GM23338 (cell line): Measurements from ENCODE around the gene MOB2.

ENCODE experiments used
- EZH2 ChIP-seq: fragments of 200-600 bp; sonication (generic); IDR thresholded peaks from one replicate; pipeline ENCODE4 v1.8.0; 2017; ENCODE audit warnings: antibody characterized with exemption, mild to moderate bottlenecking, low read depth; ENCODE audit not compliant: unreplicated experiment
- EZH2phosphoT487 ChIP-seq: fragments of 200-600 bp; sonication (generic); IDR thresholded peaks from one replicate; pipeline ENCODE4 v1.8.1; 2018; ENCODE audit warnings: antibody characterized with exemption; ENCODE audit not compliant: unreplicated experiment
- POLR2AphosphoS5 ChIP-seq: IDR thresholded peaks from 2 replicates; pipeline ENCODE4 v1.6.1; 2016; ENCODE audit warnings: antibody characterized with exemption, low read depth
- TF ChIP-seq, protein P1 (sequence below), 2 experiments: fragments of 200-600 bp in 1 of 2; sonication (generic) in 1 of 2; conservative IDR thresholded peaks; 2 replicates each; pipeline versions ENCODE4 v1.5.1 to v1.6.1; 2016 to 2017; ENCODE audit warnings: antibody characterized with exemption in 2 of 2, low read depth in 2 of 2, mild to moderate bottlenecking in 2 of 2, moderate library complexity in 1 of 2
- TF ChIP-seq, protein P2 (sequence below): IDR thresholded peaks from one replicate; pipeline ENCODE4 v1.6.1; 2018; ENCODE audit warnings: antibody characterized with exemption; ENCODE audit not compliant: unreplicated experiment
- TF ChIP-seq, protein P3 (sequence below): IDR thresholded peaks from 2 replicates; pipeline ENCODE4 v1.6.1; 2016; ENCODE audit warnings: antibody characterized with exemption
- TF ChIP-seq, protein P4 (sequence below): fragments of 250-450 bp; sonication (Bioruptor Pico); IDR thresholded peaks from 2 replicates; pipeline ENCODE4 v1.5.0; 2020; ENCODE audit warnings: mild to moderate bottlenecking, moderate library complexity

DNA sequence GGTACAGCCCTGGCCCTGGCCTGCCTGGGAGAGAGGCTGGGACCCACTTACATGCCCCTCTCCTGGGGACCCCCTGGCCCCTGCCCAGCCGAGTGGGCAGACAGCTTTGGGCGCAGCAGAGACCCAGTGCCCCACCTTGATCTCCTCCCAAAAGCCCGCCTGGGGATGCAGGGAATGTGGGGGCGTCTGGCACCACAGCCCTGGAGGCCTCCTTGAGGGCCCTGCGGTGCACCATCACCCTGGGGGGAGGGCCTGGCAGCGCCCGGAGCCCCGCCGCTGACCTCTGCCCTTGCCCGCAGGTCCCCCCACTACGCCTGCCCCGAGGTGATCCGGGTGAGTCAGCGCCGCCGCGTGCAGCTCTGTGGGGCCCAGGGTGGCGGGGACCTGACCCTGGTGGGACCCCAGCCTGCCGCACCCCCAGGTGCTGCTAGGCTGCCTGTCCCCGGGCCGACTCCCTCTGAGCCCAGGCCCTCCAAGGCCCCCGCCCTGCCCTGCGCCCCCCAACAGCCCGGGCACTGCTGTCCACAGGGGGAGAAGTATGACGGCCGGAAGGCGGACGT lies 43.7 kb downstream of the MOB2 start:
- no peak for TF ChIP-seq EZH2
- TF ChIP-seq, protein P1, sequence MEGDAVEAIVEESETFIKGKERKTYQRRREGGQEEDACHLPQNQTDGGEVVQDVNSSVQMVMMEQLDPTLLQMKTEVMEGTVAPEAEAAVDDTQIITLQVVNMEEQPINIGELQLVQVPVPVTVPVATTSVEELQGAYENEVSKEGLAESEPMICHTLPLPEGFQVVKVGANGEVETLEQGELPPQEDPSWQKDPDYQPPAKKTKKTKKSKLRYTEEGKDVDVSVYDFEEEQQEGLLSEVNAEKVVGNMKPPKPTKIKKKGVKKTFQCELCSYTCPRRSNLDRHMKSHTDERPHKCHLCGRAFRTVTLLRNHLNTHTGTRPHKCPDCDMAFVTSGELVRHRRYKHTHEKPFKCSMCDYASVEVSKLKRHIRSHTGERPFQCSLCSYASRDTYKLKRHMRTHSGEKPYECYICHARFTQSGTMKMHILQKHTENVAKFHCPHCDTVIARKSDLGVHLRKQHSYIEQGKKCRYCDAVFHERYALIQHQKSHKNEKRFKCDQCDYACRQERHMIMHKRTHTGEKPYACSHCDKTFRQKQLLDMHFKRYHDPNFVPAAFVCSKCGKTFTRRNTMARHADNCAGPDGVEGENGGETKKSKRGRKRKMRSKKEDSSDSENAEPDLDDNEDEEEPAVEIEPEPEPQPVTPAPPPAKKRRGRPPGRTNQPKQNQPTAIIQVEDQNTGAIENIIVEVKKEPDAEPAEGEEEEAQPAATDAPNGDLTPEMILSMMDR (conservative IDR thresholded peaks at IDR 0.05; ENCODE audit: low read depth in 2 of 2), result no peak
- TF ChIP-seq, protein P2, sequence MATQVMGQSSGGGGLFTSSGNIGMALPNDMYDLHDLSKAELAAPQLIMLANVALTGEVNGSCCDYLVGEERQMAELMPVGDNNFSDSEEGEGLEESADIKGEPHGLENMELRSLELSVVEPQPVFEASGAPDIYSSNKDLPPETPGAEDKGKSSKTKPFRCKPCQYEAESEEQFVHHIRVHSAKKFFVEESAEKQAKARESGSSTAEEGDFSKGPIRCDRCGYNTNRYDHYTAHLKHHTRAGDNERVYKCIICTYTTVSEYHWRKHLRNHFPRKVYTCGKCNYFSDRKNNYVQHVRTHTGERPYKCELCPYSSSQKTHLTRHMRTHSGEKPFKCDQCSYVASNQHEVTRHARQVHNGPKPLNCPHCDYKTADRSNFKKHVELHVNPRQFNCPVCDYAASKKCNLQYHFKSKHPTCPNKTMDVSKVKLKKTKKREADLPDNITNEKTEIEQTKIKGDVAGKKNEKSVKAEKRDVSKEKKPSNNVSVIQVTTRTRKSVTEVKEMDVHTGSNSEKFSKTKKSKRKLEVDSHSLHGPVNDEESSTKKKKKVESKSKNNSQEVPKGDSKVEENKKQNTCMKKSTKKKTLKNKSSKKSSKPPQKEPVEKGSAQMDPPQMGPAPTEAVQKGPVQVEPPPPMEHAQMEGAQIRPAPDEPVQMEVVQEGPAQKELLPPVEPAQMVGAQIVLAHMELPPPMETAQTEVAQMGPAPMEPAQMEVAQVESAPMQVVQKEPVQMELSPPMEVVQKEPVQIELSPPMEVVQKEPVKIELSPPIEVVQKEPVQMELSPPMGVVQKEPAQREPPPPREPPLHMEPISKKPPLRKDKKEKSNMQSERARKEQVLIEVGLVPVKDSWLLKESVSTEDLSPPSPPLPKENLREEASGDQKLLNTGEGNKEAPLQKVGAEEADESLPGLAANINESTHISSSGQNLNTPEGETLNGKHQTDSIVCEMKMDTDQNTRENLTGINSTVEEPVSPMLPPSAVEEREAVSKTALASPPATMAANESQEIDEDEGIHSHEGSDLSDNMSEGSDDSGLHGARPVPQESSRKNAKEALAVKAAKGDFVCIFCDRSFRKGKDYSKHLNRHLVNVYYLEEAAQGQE, result no peak
- no peak for TF ChIP-seq EZH2phosphoT487
- TF ChIP-seq, protein P3, sequence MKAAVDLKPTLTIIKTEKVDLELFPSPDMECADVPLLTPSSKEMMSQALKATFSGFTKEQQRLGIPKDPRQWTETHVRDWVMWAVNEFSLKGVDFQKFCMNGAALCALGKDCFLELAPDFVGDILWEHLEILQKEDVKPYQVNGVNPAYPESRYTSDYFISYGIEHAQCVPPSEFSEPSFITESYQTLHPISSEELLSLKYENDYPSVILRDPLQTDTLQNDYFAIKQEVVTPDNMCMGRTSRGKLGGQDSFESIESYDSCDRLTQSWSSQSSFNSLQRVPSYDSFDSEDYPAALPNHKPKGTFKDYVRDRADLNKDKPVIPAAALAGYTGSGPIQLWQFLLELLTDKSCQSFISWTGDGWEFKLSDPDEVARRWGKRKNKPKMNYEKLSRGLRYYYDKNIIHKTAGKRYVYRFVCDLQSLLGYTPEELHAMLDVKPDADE, result no peak
- TF ChIP-seq, protein P4, sequence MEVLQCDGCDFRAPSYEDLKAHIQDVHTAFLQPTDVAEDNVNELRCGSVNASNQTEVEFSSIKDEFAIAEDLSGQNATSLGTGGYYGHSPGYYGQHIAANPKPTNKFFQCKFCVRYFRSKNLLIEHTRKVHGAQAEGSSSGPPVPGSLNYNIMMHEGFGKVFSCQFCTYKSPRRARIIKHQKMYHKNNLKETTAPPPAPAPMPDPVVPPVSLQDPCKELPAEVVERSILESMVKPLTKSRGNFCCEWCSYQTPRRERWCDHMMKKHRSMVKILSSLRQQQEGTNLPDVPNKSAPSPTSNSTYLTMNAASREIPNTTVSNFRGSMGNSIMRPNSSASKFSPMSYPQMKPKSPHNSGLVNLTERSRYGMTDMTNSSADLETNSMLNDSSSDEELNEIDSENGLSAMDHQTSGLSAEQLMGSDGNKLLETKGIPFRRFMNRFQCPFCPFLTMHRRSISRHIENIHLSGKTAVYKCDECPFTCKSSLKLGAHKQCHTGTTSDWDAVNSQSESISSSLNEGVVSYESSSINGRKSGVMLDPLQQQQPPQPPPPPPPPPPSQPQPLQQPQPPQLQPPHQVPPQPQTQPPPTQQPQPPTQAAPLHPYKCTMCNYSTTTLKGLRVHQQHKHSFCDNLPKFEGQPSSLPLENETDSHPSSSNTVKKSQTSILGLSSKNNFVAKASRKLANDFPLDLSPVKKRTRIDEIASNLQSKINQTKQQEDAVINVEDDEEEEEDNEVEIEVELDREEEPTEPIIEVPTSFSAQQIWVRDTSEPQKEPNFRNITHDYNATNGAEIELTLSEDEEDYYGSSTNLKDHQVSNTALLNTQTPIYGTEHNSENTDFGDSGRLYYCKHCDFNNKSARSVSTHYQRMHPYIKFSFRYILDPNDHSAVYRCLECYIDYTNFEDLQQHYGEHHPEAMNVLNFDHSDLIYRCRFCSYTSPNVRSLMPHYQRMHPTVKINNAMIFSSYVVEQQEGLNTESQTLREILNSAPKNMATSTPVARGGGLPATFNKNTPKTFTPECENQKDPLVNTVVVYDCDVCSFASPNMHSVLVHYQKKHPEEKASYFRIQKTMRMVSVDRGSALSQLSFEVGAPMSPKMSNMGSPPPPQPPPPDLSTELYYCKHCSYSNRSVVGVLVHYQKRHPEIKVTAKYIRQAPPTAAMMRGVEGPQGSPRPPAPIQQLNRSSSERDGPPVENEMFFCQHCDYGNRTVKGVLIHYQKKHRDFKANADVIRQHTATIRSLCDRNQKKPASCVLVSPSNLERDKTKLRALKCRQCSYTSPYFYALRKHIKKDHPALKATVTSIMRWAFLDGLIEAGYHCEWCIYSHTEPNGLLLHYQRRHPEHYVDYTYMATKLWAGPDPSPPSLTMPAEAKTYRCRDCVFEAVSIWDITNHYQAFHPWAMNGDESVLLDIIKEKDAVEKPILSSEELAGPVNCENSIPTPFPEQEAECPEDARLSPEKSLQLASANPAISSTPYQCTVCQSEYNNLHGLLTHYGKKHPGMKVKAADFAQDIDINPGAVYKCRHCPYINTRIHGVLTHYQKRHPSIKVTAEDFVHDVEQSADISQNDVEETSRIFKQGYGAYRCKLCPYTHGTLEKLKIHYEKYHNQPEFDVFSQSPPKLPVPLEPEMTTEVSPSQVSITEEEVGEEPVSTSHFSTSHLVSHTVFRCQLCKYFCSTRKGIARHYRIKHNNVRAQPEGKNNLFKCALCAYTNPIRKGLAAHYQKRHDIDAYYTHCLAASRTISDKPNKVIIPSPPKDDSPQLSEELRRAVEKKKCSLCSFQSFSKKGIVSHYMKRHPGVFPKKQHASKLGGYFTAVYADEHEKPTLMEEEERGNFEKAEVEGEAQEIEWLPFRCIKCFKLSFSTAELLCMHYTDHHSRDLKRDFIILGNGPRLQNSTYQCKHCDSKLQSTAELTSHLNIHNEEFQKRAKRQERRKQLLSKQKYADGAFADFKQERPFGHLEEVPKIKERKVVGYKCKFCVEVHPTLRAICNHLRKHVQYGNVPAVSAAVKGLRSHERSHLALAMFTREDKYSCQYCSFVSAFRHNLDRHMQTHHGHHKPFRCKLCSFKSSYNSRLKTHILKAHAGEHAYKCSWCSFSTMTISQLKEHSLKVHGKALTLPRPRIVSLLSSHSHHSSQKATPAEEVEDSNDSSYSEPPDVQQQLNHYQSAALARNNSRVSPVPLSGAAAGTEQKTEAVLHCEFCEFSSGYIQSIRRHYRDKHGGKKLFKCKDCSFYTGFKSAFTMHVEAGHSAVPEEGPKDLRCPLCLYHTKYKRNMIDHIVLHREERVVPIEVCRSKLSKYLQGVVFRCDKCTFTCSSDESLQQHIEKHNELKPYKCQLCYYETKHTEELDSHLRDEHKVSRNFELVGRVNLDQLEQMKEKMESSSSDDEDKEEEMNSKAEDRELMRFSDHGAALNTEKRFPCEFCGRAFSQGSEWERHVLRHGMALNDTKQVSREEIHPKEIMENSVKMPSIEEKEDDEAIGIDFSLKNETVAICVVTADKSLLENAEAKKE, result no peak
- no peak for TF ChIP-seq POLR2AphosphoS5
